Ishikawa (cell line): ENCODE data around the gene FOXJ2.

Source experiments
- CEBPB ChIP-seq: IDR thresholded peaks from 2 replicates; pipeline ENCODE4 v1.6.1; 2012
- EGR1 ChIP-seq: IDR thresholded peaks from 2 replicates; pipeline ENCODE4 v1.6.1; 2012
- NFIC ChIP-seq: IDR thresholded peaks from 2 replicates; pipeline ENCODE4 v1.6.1; 2012
- RAD21 ChIP-seq: IDR thresholded peaks from 2 replicates; pipeline ENCODE4 v1.6.1; 2012; ENCODE audit warnings: low read depth
- REST ChIP-seq: IDR thresholded peaks from 2 replicates; pipeline ENCODE4 v1.6.1; 2012; ENCODE audit warnings: low read depth, mild to moderate bottlenecking
- TCF12 ChIP-seq: IDR thresholded peaks from 2 replicates; pipeline ENCODE4 v1.6.1; 2012; ENCODE audit warnings: low read depth
- USF1 ChIP-seq: IDR thresholded peaks from 2 replicates; pipeline ENCODE4 v1.6.1; 2012
- YY1 ChIP-seq: IDR thresholded peaks from 2 replicates; pipeline ENCODE4 v1.6.1; 2012; ENCODE audit warnings: low read depth
- ZBTB7A ChIP-seq: IDR thresholded peaks from 2 replicates; pipeline ENCODE4 v1.6.1; 2012; ENCODE audit warnings: low read depth

GRCh38 chr12:8052679-8053078, 20.2 kb downstream of the FOXJ2 start:
- no peak for TF ChIP-seq NFIC
- no peak for TF ChIP-seq CEBPB
- TF ChIP-seq RAD21 = no peak
- TF ChIP-seq REST = no peak
- TF ChIP-seq YY1 = no peak
- TF ChIP-seq EGR1 = no peak
- no peak for TF ChIP-seq TCF12
- TF ChIP-seq ZBTB7A = no peak
- TF ChIP-seq USF1 = no peak
